HepG2 (cell line): ENCODE measurements around the gene ARL6IP4. TPM values are rescaled to one million over a fixed set of nuclear protein-coding genes. Genes with fewer than 3 reads are reported as not detected.

ENCODE experiments used
- FOXA1 ChIP-seq, 2 experiments: fragments of 450-650 bp in 1 of 2; sonication (generic) in 1 of 2; formaldehyde crosslinking in 1 of 2; IDR thresholded peaks; 2 replicates each; pipeline versions ENCODE4 v1.4.0 to v1.6.1; 2016 to 2020; ENCODE audit warnings: missing genetic modification reagents in 1 of 2
- HNRNPL ChIP-seq: fragments of 200-400 bp; formaldehyde crosslinking; IDR thresholded peaks from 2 replicates; pipeline ENCODE4 v1.6.1; 2017; ENCODE audit warnings: mild to moderate bottlenecking, low read depth, low read length
- ISL2 ChIP-seq: sonication (generic); formaldehyde crosslinking; IDR thresholded peaks from 2 replicates; pipeline ENCODE4 v1.5.0; 2020; ENCODE audit warnings: missing genetic modification reagents
- KDM6A ChIP-seq: IDR thresholded peaks from 2 replicates; pipeline ENCODE4 v1.6.1; 2016; ENCODE audit warnings: low read depth
- NR3C1 ChIP-seq: sonication (generic); formaldehyde crosslinking; IDR thresholded peaks from 2 replicates; pipeline ENCODE4 v1.4.0; 2020; ENCODE audit warnings: missing genetic modification reagents
- RBM39 ChIP-seq: fragments of 200-400 bp; formaldehyde crosslinking; IDR thresholded peaks from one replicate; pipeline ENCODE4 v1.6.1; 2018; ENCODE audit warnings: antibody characterized with exemption, mild to moderate bottlenecking, low read depth, low read length; ENCODE audit not compliant: poor library complexity, severe bottlenecking
- SP1 ChIP-seq, 2 experiments: fragments of 450-650 bp in 1 of 2; sonication (generic) in 1 of 2; formaldehyde crosslinking in 1 of 2; IDR thresholded peaks; 2 replicates each; pipeline versions ENCODE4 v1.4.0 to v1.6.1; 2016 to 2020; ENCODE audit warnings: missing genetic modification reagents in 1 of 2
- SP2 ChIP-seq: sonication (generic); formaldehyde crosslinking; IDR thresholded peaks from 2 replicates; pipeline ENCODE4 v1.5.1; 2020; ENCODE audit warnings: mild to moderate bottlenecking, missing genetic modification reagents
- SUZ12 ChIP-seq: fragments of 150-350 bp; IDR thresholded peaks from 2 replicates; pipeline ENCODE4 v1.6.1; 2014; ENCODE audit warnings: low read depth, low read length
- YEATS4 ChIP-seq: sonication (generic); formaldehyde crosslinking; IDR thresholded peaks from 2 replicates; pipeline ENCODE4 v1.4.0; 2020; ENCODE audit warnings: missing genetic modification reagents, borderline replicate concordance
- ZBTB20 ChIP-seq: sonication (generic); formaldehyde crosslinking; IDR thresholded peaks from 2 replicates; pipeline ENCODE4 v1.8.1; 2023; ENCODE audit warnings: missing genetic modification reagents, low read depth, mild to moderate bottlenecking, borderline replicate concordance
- ZBTB21 ChIP-seq: sonication (generic); formaldehyde crosslinking; IDR thresholded peaks from 2 replicates; pipeline ENCODE4 v1.4.0; 2020; ENCODE audit warnings: missing genetic modification reagents
- ZNF256 ChIP-seq: sonication (generic); formaldehyde crosslinking; conservative IDR thresholded peaks from 2 replicates; pipeline ENCODE4 v1.4.0; 2020; ENCODE audit warnings: missing genetic modification reagents
- ZNF333 ChIP-seq: sonication (generic); formaldehyde crosslinking; IDR thresholded peaks from 2 replicates; pipeline ENCODE4 v1.4.0; 2020; ENCODE audit warnings: mild to moderate bottlenecking, missing genetic modification reagents, borderline replicate concordance
- ZNF766 ChIP-seq: sonication (generic); formaldehyde crosslinking; IDR thresholded peaks from 2 replicates; pipeline ENCODE4 v1.5.0; 2020; ENCODE audit warnings: missing genetic modification reagents, borderline replicate concordance
- ZNF781 ChIP-seq: sonication (generic); formaldehyde crosslinking; IDR thresholded peaks from 2 replicates; pipeline ENCODE4 v1.5.1; 2020; ENCODE audit warnings: borderline replicate concordance, mild to moderate bottlenecking, missing genetic modification reagents; ENCODE audit errors: not compliant biosample characterization
- polyA plus RNA-seq, 8 experiments: library from polyadenylated mRNA; depleted of rRNA in 3 of 8; stranded (reverse) in 7 of 8; unstranded in 1 of 8; fragments of >200 nt; fragmentation: Illumina TruSeq in 4 of 8; extraction: Trizol in 4 of 8; gene quantifications; 2 replicates each; pipeline versions ENCODE4 v1.2.1 to v1.2.3, GENCODE V29; 2011 to 2016; ENCODE audit warnings: low read depth in 4 of 8, missing spikeins in 1 of 8, mixed read lengths in 1 of 8; ENCODE audit not compliant: insufficient read depth in 1 of 8
- total RNA-seq, 5 experiments: library from RNA; depleted of rRNA; stranded (reverse); fragments of >200 nt; fragmentation: Illumina TruSeq; extraction: Trizol; gene quantifications; 2 replicates each; pipeline ENCODE4 v1.2.3, GENCODE V29; 2016; ENCODE audit warnings: low read depth in 1 of 5
- TF ChIP-seq, protein P1 (sequence below): sonication (generic); formaldehyde crosslinking; IDR thresholded peaks from 2 replicates; pipeline ENCODE4 v1.4.0; 2020; ENCODE audit warnings: low read depth, missing genetic modification reagents
- TF ChIP-seq, protein P2 (sequence below): sonication (generic); formaldehyde crosslinking; IDR thresholded peaks from 2 replicates; pipeline ENCODE4 v1.4.0; 2020; ENCODE audit warnings: missing genetic modification reagents
- TF ChIP-seq, protein P3 (sequence below): sonication (generic); formaldehyde crosslinking; IDR thresholded peaks from 2 replicates; pipeline ENCODE4 v1.5.0; 2020; ENCODE audit warnings: mild to moderate bottlenecking, missing genetic modification reagents
- TF ChIP-seq, protein P4 (sequence below): IDR thresholded peaks from 2 replicates; pipeline ENCODE4 v1.6.1; 2016; ENCODE audit warnings: low read depth, control low read depth

The ARL6IP4 gene
- total and polyA plus RNA-seq, 2 of the 13 experiments (the other 11 are each of a cell fraction or from before 2014, with no cell fraction given) = 155 to 220 TPM

DNA sequence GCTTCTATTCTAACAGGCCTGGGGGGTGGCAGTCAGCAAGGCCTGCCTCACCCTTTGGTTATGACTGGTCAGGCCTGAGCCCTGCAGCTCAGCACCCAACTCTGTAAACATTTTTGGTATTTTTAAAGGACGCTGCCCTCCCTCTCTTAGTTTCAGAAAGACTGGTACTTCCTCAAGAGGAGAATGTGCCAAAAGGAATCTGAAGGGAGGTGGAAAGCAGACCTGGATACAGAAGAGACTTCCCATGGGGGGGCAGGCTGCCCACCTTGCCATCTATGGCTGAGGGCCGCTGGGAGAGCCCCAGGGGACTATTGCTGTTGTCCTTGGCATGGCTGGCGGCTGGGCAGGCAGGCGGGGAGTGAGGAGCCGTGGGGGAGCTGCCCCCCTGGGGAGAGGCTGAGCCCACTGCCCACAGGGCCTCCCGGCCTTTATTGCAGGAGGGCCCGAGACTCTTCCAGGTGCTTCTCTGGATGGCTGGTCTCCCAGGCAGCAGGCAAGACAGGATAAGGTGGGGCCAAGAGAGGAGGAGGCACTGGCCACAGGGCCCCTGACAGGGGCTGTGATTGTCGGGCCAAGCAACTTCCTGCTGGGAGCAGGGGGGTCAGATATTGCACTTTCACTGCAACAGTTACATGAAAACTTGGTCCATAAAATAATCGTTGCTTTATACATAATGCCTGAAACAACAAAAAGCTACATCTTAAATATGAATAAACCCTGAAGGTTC lies 3.5 kb downstream of the ARL6IP4 start (continued):
- TF ChIP-seq ZNF333 (CRISPR knock-in tag) (no peak), HNRNPL (peak; percentile 65; the same call in 1 of the 2 replicates), KDM6A (CRISPR knock-in tag) (no peak), ZNF256 (CRISPR knock-in tag) (no peak), NR3C1 (no peak), FOXA1 (IDR thresholded peaks at IDR 0.05) (no peak), FOXA1 (CRISPR knock-in tag; IDR thresholded peaks at IDR 0.05) (no peak), ISL2 (CRISPR knock-in tag) (no peak), SP1 (IDR thresholded peaks at IDR 0.05) (no peak), SP1 (CRISPR knock-in tag; IDR thresholded peaks at IDR 0.05) (no peak), SUZ12 (no peak), ZBTB21 (no peak), RBM39 (peak; percentile 71), SP2 (no peak), ZNF766 (CRISPR knock-in tag) (no peak), YEATS4 (CRISPR knock-in tag) (no peak), ZNF781 (no peak), ZBTB20 (CRISPR knock-in tag) (no peak)
- TF ChIP-seq, protein P1, sequence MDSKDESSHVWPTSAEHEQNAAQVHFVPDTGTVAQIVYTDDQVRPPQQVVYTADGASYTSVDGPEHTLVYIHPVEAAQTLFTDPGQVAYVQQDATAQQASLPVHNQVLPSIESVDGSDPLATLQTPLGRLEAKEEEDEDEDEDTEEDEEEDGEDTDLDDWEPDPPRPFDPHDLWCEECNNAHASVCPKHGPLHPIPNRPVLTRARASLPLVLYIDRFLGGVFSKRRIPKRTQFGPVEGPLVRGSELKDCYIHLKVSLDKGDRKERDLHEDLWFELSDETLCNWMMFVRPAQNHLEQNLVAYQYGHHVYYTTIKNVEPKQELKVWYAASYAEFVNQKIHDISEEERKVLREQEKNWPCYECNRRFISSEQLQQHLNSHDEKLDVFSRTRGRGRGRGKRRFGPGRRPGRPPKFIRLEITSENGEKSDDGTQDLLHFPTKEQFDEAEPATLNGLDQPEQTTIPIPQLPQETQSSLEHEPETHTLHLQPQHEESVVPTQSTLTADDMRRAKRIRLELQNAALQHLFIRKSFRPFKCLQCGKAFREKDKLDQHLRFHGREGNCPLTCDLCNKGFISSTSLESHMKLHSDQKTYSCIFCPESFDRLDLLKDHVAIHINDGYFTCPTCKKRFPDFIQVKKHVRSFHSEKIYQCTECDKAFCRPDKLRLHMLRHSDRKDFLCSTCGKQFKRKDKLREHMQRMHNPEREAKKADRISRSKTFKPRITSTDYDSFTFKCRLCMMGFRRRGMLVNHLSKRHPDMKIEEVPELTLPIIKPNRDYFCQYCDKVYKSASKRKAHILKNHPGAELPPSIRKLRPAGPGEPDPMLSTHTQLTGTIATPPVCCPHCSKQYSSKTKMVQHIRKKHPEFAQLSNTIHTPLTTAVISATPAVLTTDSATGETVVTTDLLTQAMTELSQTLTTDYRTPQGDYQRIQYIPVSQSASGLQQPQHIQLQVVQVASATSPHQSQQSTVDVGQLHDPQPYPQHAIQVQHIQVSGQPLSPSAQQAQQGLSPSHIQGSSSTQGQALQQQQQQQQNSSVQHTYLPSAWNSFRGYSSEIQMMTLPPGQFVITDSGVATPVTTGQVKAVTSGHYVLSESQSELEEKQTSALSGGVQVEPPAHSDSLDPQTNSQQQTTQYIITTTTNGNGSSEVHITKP = peak; percentile 95; the same call in 1 of the 2 replicates
- TF ChIP-seq, protein P2, sequence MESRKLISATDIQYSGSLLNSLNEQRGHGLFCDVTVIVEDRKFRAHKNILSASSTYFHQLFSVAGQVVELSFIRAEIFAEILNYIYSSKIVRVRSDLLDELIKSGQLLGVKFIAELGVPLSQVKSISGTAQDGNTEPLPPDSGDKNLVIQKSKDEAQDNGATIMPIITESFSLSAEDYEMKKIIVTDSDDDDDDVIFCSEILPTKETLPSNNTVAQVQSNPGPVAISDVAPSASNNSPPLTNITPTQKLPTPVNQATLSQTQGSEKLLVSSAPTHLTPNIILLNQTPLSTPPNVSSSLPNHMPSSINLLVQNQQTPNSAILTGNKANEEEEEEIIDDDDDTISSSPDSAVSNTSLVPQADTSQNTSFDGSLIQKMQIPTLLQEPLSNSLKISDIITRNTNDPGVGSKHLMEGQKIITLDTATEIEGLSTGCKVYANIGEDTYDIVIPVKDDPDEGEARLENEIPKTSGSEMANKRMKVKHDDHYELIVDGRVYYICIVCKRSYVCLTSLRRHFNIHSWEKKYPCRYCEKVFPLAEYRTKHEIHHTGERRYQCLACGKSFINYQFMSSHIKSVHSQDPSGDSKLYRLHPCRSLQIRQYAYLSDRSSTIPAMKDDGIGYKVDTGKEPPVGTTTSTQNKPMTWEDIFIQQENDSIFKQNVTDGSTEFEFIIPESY (CRISPR knock-in tag) = peak; percentile 52; the same call in 1 of the 2 replicates
- TF ChIP-seq, protein P3, sequence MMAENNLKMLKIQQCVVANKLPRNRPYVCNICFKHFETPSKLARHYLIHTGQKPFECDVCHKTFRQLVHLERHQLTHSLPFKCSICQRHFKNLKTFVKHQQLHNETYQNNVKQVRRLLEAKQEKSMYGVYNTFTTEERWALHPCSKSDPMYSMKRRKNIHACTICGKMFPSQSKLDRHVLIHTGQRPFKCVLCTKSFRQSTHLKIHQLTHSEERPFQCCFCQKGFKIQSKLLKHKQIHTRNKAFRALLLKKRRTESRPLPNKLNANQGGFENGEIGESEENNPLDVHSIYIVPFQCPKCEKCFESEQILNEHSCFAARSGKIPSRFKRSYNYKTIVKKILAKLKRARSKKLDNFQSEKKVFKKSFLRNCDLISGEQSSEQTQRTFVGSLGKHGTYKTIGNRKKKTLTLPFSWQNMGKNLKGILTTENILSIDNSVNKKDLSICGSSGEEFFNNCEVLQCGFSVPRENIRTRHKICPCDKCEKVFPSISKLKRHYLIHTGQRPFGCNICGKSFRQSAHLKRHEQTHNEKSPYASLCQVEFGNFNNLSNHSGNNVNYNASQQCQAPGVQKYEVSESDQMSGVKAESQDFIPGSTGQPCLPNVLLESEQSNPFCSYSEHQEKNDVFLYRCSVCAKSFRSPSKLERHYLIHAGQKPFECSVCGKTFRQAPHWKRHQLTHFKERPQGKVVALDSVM = no peak
- TF ChIP-seq, protein P4, sequence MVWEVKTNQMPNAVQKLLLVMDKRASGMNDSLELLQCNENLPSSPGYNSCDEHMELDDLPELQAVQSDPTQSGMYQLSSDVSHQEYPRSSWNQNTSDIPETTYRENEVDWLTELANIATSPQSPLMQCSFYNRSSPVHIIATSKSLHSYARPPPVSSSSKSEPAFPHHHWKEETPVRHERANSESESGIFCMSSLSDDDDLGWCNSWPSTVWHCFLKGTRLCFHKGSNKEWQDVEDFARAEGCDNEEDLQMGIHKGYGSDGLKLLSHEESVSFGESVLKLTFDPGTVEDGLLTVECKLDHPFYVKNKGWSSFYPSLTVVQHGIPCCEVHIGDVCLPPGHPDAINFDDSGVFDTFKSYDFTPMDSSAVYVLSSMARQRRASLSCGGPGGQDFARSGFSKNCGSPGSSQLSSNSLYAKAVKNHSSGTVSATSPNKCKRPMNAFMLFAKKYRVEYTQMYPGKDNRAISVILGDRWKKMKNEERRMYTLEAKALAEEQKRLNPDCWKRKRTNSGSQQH (CRISPR knock-in tag) = no peak
